ENCODE measurements around the gene STIP1.

The STIP1 gene

GRCh38 chr11:64203421-64204079 is 17.6 kb downstream of the STIP1 start:
- DNase-seq = no peak

GRCh38 chr11:64204080-64204440 is 18.1 kb downstream of the STIP1 start:
- DNase-seq = no peak

GRCh38 chr11:64204464-64204989 is 18.6 kb downstream of the STIP1 start:
- DNase-seq = peak; percentile 72

- peak; percentile 64 for DNase-seq
Observed at GRCh38 chr11:64206457-64207255, 20.7 kb downstream of the STIP1 start, which contains the start of gene FERMT3. TSS of gene FERMT3 (plus strand) at chr11:64206721. CDS start at chr11:64207365, 644 bp downstream.

- peak; percentile 76 for DNase-seq
Observed at GRCh38 chr11:64207256-64208085, 21.5 kb downstream of the STIP1 start.

- no peak for DNase-seq
Observed at GRCh38 chr11:64208086-64208795, 22.3 kb downstream of the STIP1 start.

GRCh38 chr11:64208796-64209562 is 23.0 kb downstream of the STIP1 start:
- no peak for DNase-seq

- no peak for DNase-seq
Observed at GRCh38 chr11:64209563-64209843, 23.5 kb downstream of the STIP1 start.

- no peak for DNase-seq
Observed at GRCh38 chr11:64210301-64211020, 24.5 kb downstream of the STIP1 start.

GRCh38 chr11:64211181-64211872 is 25.4 kb downstream of the STIP1 start:
- DNase-seq = no peak

GRCh38 chr11:64216879-64217278 is 30.9 kb downstream of the STIP1 start:
- DNase-seq = no peak

- no peak for DNase-seq
Observed at GRCh38 chr11:64218628-64219353, 32.8 kb downstream of the STIP1 start.

- DNase-seq = no peak
Observed at GRCh38 chr11:64219354-64219684, 33.3 kb downstream of the STIP1 start.

- DNase-seq = no peak
Observed at GRCh38 chr11:64219755-64220154, 33.8 kb downstream of the STIP1 start.

- DNase-seq = no peak
Observed at GRCh38 chr11:64220271-64220670, 34.3 kb downstream of the STIP1 start.

- no peak for DNase-seq
Observed at GRCh38 chr11:64220798-64221197, 34.8 kb downstream of the STIP1 start.

GRCh38 chr11:64222651-64223000 is 36.7 kb downstream of the STIP1 start:
- DNase-seq = no peak

- no peak for DNase-seq
Observed at GRCh38 chr11:64223001-64223651, 37.2 kb downstream of the STIP1 start.

GRCh38 chr11:64224151-64224890 is 38.4 kb downstream of the STIP1 start:
- DNase-seq = no peak
